CD4-positive, alpha-beta T cell treated with Interleukin-6 for 4 hours (primary cell): ENCODE measurements around the gene EGFLAM.

ENCODE experiments used
- DNase-seq: peaks from one replicate; pipeline ENCODE4 v3.0.0-alpha.2; 2020; ENCODE audit warnings: mixed read lengths

The EGFLAM gene

DNA sequence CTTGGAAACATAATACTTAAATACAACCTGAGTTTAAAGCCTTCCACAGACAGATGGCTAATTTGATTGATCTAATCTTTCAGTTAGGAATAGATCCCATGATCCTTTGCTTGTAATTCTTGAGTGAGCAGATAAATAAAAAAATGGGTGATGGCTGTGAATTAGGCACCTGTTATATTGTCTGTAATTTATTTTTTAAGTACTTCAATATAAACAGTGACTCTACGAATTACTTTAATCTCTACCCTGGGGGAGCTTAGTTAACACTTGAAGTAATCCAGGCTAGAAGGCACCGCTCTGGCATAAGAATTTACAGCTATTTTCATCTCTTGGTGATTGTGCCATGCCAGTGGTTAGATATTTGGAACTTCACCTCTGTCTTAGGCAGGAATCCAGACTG is 9.0 kb downstream of the EGFLAM start:
- DNase-seq, result no peak

GRCh38 chr5:38273626-38274025 is 15.3 kb downstream of the EGFLAM start:
- DNase-seq, result no peak

- DNase-seq, result no peak
These were observed 16.0 kb downstream of the EGFLAM start for GRCh38 chr5:38274370-38274769.

DNA sequence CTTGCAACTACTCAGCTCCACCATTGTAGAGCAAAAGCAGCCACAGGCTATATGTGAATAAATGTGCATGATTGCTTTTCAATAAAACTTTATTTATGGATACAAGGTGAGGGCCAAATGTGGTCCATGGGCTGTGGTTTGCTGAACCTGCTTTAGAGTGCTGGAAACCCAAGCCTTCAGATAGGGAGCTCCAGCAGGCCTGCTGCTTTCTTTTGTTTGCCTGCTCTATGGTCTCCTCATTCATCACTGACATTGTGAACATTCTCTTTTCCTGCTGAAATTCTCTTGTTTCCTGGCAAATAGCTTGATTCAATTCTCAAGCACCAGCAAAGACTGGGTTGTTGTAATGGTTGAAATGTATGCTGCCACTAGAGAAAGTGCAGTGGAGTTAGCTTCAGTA is 26.0 kb downstream of the EGFLAM start:
- DNase-seq, result no peak

DNA sequence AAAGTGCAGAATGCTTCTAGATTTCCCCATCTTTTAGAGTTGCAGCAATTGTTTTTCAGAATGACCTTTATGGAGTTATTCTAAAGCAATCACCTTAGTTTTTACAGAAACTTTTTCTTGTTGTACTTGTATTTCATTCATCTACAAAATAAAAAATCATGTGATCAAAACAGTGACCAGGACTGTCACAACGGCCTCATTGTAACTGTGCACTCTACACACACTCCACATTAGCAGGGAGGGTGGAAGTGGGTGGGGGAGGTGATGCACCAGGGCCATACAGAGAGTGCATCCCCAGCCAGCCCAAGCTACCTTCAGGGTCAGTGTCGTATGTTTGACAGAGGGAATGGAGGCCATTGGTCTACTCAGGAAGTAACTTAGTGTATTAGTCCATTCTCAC is 26.9 kb downstream of the EGFLAM start:
- DNase-seq, result no peak

- DNase-seq, result no peak
These were observed 27.6 kb downstream of the EGFLAM start for GRCh38 chr5:38286002-38286401.

- no peak for DNase-seq
These were observed 28.8 kb downstream of the EGFLAM start for GRCh38 chr5:38287124-38287523.

DNA sequence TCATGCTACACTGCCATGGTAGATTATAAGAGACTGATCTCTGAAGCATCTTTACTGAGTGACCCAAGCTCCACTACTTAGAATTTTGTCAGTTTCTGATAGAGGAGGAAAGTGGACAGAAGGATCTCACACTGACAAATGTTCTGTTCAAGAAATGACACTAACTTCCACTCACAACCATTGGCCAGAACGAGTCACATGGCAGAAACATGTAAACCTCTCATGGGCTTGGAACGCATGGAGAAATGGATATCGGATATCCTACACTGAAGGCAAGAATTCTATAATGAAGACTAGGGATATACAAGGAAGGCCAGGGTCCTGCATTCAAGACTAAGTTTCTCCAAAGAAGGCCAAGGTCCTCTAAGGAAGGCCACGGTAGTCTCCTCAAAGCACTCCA is 31.1 kb downstream of the EGFLAM start:
- DNase-seq, result no peak

GRCh38 chr5:38290028-38290653 is 31.8 kb downstream of the EGFLAM start:
- DNase-seq, result no peak

GRCh38 chr5:38291355-38291754 is 33.0 kb downstream of the EGFLAM start:
- no peak for DNase-seq

DNA sequence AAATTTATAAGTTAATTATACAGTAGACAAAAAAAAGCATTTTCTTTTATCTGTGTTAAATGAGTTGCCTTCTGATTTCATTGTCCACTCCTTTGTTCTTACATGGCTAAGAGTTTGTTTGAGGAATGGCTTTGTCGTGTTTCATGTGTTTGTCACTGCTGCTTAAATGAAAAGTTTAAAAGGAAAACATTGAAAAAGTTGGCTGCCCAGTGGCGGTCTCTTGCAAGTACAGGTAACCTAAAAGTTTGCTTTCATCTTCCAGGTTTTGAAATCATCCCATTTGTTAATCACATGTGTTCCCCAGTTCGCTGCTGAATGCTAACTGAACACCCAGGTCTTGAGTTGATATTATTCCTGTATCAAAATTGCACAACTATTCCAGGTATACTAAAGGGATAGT is 33.9 kb downstream of the EGFLAM start:
- no peak for DNase-seq

GRCh38 chr5:38295751-38296150 is 37.4 kb downstream of the EGFLAM start:
- no peak for DNase-seq

DNA sequence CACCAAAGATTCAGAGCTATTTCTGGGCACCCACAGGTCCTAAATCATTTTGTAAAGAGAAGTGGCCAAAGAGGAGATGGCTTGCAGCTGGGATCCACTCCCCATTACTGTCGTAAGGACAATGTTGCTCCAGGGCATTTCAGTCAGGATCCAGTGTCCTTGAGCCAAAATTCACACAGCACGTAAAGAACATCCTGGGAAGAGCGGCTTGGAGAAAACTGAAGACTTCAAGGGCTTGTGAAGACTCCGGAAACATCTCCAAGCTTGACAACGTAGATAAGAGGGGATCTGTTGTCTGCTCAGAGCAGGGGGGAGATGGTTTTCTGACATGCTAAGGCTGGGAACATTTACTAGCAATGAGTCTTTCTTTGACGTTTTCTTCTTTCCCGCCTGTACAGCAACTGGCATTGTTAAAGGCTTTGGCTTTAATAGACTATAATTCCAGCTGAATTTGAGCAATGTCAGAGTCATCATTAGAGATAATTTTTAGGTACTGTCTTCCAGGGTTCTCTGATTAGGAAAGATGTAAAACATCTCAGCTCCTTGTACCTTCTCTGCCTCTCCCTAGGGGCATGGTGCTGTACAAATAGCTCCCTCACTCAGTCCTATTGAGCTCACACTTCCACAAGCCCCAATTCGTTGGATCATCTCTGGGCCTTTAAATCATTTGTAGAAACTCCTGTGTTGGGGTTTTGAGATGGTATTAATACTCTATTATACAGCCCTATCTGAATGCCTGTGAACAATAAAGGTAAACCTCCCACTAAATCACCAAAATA is 39.7 kb downstream of the EGFLAM start:
- DNase-seq, result no peak

DNA sequence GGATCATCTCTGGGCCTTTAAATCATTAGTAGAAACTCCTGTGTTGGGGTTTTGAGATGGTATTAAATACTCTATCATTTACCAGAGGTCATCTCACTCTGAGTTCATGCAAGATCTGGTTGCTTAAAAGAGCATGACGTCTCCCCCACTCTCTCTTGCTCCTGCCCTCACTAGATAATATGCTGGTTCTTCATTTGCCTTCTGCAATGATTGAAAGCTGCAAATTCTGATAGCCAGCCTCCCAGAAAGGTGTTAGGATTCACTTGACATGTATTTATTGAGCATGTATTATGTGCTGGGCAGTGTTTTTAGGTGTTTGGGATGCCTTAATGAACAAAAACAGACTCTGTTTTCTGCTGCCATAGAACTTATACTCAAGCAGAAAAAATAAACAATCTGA is 41.2 kb downstream of the EGFLAM start:
- DNase-seq, result no peak

DNA sequence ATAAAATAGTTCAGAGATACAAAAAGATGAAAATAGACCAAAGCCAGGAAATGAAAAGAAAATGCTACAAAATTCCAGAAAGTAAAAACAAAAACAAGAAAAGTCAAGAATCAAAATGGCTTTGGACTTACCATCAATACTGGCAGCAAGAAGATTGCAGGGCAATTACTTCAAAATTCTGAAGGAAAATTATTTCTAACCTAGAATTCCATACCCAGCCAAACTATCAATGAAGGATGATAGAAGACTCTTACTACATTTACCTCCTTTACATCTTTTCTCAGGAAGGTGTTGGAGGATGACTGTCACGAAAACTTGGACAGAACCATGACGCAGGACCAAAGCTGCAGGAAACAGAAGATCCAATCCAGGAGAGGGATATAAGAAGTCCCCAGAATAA is 46.8 kb downstream of the EGFLAM start:
- DNase-seq, result no peak

DNA sequence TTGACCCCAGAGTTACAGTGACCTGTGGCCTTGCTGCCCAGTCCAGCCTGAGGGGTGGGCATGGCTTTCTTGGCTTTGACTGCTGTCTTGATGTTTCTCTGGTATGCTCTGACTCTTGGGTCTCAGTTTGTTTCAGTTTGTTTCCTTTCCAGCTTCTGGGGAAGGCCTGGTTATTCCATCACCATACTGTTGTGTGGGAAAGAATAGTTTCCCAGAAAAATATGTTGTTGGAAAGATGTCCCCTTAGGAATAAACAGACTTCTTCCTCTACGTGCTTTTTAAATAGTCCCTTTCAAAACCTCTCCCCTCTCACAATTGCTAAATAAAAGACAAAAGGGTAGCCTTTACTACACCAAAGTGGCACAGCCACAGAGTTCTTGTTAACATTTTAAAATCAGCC is 49.5 kb downstream of the EGFLAM start:
- no peak for DNase-seq

DNA sequence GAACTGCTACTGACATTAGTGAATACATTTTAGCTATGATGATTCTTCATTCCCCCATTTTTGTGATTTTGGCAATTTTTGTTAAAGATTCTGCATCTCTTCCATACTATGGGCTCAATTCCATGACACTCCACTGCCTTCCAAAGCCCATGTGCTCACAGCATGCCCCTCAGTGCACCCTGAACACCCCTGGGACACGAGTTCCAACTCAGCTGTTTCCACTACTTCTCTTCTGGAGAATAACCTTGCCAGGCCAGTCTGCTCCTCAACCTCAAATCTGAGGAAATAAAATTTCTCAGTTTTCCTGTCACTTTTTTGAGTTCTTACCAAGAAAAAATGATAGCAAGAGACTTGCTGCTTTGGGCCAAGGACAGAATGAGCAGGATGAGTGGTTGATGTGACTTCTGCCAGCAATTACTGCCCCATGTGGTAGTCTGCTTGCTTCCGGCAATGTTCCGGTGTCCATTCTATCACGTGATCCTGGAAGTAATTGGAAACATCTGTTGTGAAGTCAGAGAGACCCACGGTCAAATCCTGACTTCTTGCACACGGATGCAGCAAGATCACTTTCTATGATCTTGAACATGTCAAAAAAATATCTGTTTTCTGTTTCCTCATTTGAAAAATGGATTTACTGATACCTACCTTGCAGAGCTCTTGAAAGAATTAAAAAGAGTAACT is 58.3 kb downstream of the EGFLAM start:
- no peak for DNase-seq

DNA sequence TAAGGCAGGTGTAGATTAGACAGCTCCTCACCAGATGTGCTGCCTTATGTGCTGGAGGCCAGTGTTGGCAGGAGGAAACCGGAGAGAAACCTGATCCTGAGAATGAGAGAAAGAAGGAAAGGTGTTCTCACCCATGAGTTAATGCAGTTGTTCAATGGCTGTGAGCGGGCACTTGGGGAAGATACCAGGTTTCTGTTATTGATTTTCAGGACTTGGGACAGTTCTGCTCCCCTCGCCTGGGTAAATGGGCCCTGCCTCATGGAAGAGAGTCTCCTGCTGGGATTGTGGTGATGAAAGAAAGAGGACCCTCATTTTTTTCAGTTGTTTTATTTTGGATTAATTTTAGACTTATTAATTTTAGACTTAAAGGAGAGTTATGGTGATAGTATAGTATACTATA is 59.5 kb downstream of the EGFLAM start:
- no peak for DNase-seq

DNA sequence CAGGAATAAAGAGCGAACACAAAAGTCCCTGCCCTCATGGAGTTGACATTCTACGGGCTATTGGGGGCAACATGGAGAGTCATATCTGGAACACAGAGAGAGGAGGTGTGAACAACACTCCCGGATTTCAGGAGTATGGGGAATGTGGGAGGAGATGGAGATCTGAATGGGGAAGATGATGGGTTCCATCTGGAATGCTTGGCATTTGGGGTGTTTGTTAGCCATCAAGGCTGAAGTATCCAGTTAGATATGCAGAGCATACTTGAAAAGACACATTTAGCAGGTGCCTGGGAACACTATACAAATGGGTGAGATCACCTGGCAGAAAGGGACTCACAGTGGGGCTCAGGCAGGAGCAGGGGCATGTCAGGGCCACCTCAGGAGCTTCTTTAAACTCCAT is 61.1 kb downstream of the EGFLAM start:
- DNase-seq, result no peak

DNA sequence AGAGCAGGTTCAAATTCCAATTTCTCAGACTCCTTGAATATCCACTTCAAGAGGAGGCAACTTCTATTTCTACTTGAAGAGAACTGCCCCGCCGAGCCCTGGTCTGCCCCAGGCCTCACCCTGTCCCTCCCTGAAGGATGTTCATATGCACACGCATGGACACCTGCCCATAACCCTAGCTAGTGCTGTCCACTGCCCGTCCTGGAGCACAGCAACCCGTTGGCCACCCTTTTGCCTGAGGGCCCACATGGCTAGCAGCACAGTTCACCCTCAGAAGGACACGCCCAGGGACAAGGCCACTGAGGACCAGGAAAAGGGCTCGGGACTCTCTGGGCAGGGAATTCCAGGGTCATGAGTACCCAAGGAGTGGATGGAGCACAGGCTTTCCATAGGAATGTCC is 63.6 kb downstream of the EGFLAM start:
- DNase-seq, result no peak

DNA sequence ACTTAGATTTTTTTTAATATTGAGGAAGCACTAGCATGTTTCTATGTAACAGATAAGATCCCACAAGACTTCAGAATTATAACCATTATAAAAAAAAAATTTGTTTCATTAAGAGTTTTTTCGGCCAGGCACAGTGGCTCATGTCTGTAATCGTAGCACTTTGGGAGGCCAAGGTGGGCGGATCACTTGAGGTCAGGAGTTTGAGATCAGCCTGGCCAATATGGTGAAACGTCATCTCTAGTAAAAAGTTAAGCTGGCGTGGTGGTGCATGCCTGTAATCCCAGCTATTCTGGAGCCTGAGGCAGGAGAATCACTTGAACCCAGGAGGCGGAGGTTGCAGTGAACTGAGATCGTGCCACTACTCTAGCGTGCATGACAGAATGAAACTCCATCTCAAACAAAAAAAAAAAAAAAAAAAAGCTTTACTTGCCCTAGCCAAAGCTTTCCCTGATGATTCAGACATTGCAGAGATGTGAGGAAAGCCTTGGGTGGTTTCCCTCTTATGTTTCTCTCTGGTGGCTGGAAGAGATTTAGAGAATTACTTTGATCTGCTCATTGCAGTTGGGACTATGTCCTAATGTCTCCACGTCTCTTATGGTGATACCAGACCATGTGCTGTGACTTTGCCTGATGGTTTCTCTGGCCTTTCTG is 65.4 kb downstream of the EGFLAM start:
- no peak for DNase-seq

DNA sequence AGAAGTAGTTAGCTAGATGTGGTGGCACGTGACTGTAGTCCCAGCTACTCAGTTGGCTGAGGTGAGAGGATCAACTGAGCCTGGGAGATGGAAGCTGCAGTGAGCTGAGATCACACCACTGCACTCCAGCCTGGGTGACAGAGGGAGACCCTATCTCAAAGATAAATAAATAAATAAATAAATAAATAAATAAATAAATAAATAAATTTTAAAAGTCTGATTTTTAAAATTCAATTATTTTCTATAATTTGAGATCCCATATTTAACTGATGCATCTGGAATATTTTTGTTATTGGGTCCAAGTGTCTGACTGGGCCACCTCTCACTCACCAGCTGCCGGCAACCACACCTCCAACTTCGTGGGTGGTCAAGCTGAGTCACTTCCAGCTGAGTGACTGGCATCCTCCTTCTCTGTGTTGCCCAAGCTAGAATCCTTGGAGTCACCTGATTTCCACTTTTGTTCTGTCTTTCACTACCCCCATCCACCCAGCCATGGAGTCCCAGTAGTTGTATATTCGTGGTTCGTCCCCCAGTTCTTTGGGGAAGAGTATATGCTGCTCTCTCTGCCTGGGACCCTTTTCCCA is 70.9 kb downstream of the EGFLAM start:
- no peak for DNase-seq

DNA sequence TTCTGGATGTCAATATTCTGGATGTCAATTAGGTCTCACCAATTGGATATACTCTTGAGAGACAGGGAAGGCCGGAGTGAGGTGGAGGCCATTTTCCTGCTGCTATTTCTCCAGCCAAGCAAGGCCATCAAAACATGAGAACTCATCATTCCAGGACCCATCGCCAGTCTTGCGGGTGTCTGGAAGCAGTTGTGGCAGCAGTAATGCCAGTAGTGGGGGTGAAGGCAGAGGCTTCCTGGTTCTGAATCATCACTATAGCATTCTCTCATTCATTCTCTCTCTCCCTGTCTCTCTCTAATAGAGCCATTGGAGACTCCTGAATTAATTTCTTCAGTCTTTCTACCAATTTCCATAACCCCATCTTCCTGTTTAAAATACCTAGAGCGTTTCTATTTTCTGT is 71.8 kb downstream of the EGFLAM start:
- no peak for DNase-seq
